Measurements from ENCODE around the gene CCDC152. TPM values are rescaled to one million over a fixed set of nuclear protein-coding genes. Genes with fewer than 3 reads are reported as not detected.

CCDC152 gene
- total and polyA plus RNA-seq, 10 of the 15 experiments (the other 5 are each of a cell fraction or from before 2014, with no cell fraction given): 0.12 to 25.8 (median 13.5) TPM

GRCh38 chr5:42804717-42805339, 48.2 kb downstream of the CCDC152 start:
- ChIA-PET POLR2A (interaction anchor here (0.6 kb wide), 1 partner anchor 798 kb away, joined by 4 read pairs; no protein-coding TSS in a partner anchor), SMC1A (ENCODE audit: uncharacterized antibody, unreplicated experiment) (interaction anchor here (0.6 to 1.0 kb wide), 2 partner anchors 50 to 1078 kb away, joined by 3 to 4 read pairs; no protein-coding TSS in a partner anchor), CTCF (interaction anchor here (1.2 to 1.6 kb wide), 2 partner anchors 15 to 57 kb away, joined by 3 to 6 read pairs; no protein-coding TSS in a partner anchor), RAD21 (ENCODE audit: unreplicated experiment) (no interaction called here)
- Histone ChIP-seq H3K9ac (ENCODE audit: control insufficient read depth, insufficient read depth, low read length) (no peak overlapping the region), H3K4me1 (ENCODE audit: control insufficient read depth, insufficient read depth, low read length) (no peaks in the 10 kb centered on the region), H3K27me3 (replicated peaks in 1 of 2; ENCODE audit: control insufficient read depth in 2 of 2, insufficient read depth in 2 of 2, low read length in 1 of 2) (no peaks in the 10 kb centered on the region), H3K9me3 (replicated peaks; ENCODE audit: control insufficient read depth, insufficient read depth, low read length) (no peaks in the 10 kb centered on the region), H3K36me3 (ENCODE audit: control insufficient read depth in 2 of 2, insufficient read depth in 2 of 2, low read length in 1 of 2) (no peaks in the 10 kb centered on the region), H3K79me2 (ENCODE audit: control insufficient read depth, insufficient read depth, low read length) (no peaks in the 10 kb centered on the region), H3K4me3 (no peak overlapping the region), H3K27ac (ENCODE audit: control insufficient read depth, insufficient read depth) (no peak overlapping the region), H2AFZ (ENCODE audit: control insufficient read depth, low read depth, low read length) (no peak overlapping the region), H4K20me1 (ENCODE audit: control insufficient read depth, insufficient read depth) (no peaks in the 10 kb centered on the region), H3K4me2 (ENCODE audit: control insufficient read depth, insufficient read depth) (no peak overlapping the region)
- FAIRE-seq: no peak
- no peak for DNase-seq (ENCODE audit: low read depth, low spot score)
- intact Hi-C loops (cut with micrococcal nuclease; ENCODE audit: unreplicated experiment) (no loop called here), in situ Hi-C loops (cut with MboI) (no loop called here)
- BruUV-seq (replicated peaks): no TSS peak
- ATAC-seq: no peak
- 98% methylated on average over 4 of the region's 4 CpGs for WGBS (ENCODE audit: insufficient coverage, insufficient replicate concordance, low lambda C conversion rate, missing lambda C conversion rate)
- TF ChIP-seq PRDM15 (CRISPR knock-in tag; IDR thresholded peaks at IDR 0.05) (no peak), BCL3 (IDR thresholded peaks at IDR 0.05; ENCODE audit: borderline replicate concordance, insufficient read depth, low read depth, low read length, poor library complexity, severe bottlenecking) (no peak), RELB (IDR thresholded peaks at IDR 0.05; ENCODE audit: low read depth) (no peak), IRF4 (IDR thresholded peaks at IDR 0.05; ENCODE audit: low read depth, low read length) (no peak), POLR2A (IDR thresholded peaks at IDR 0.05; ENCODE audit: low read depth, low read length) (no peak), NFYA (IDR thresholded peaks at IDR 0.05; ENCODE audit: borderline replicate concordance, low read depth, low read length) (no peak), SPI1 (IDR thresholded peaks at IDR 0.05; ENCODE audit: borderline replicate concordance, insufficient read depth, low read depth, low read length) (no peak), CHD1 (IDR thresholded peaks at IDR 0.05; ENCODE audit: low read depth, low read length) (no peak), HDGF (IDR thresholded peaks at IDR 0.05) (no peak), SKIL (IDR thresholded peaks at IDR 0.05; ENCODE audit: low read depth, poor library complexity, severe bottlenecking) (no peak), E4F1 (IDR thresholded peaks at IDR 0.05; ENCODE audit: borderline replicate concordance, partially characterized antibody) (no peak)
